Measurements from ENCODE around the gene C6orf136.
A peak's percentile ranks its signal among the peaks of the same experiment; 100 is the strongest.

GRCh38 chr6:30687659-30688431 lies 40.9 kb downstream of the C6orf136 start:
- peak; percentile 80 for TF ChIP-seq EGR1 (IDR thresholded peaks at IDR 0.05)
- no peak for TF ChIP-seq CREB1 (IDR thresholded peaks at IDR 0.05; ENCODE audit: low read depth)
- TF ChIP-seq FOXM1 (IDR thresholded peaks at IDR 0.05; ENCODE audit: borderline replicate concordance, low read depth), result no peak
- TF ChIP-seq EP300 (IDR thresholded peaks at IDR 0.05; ENCODE audit: borderline replicate concordance), result no peak
- TF ChIP-seq CEBPB (IDR thresholded peaks at IDR 0.05), result no peak
- TF ChIP-seq ZBTB7A (IDR thresholded peaks at IDR 0.05; ENCODE audit: low read depth), result no peak

All from Ishikawa (cell line).